HG02763 (cell line): ENCODE measurements around the gene RNF212.
"Not testable (repeated sequence)": the region's sequence is repeated elsewhere in the genome, so short reads cannot be mapped to it uniquely, and the experiment has no call there.

ENCODE experiments used
- ATAC-seq: cut with Tn5 transposase; IDR thresholded peaks from one replicate; pipeline ENCODE4 v1.9.1; 2021; ENCODE audit warnings: mild to moderate bottlenecking, moderate library complexity; ENCODE audit not compliant: unreplicated experiment

RNF212 gene

DNA sequence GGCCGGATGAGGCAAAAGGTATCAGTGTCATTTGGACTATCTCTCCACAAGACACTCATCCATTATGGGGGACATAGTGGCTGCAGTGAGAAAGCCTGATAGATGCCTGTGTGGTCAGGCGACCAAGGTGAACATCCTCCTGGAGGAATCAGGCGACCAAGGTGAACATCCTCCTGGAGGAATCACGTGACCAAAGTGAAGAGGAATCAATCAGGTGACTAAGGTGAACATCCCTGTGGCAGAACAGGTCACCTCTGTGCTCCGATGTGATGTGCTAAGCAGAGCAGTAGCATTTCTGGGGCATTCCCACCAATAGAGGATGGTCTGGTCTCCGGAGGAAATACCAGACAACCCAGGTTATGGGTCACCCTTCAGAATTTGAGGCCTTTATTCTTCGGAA lies 44.0 kb downstream of the RNF212 start:
- ATAC-seq = no peak

DNA sequence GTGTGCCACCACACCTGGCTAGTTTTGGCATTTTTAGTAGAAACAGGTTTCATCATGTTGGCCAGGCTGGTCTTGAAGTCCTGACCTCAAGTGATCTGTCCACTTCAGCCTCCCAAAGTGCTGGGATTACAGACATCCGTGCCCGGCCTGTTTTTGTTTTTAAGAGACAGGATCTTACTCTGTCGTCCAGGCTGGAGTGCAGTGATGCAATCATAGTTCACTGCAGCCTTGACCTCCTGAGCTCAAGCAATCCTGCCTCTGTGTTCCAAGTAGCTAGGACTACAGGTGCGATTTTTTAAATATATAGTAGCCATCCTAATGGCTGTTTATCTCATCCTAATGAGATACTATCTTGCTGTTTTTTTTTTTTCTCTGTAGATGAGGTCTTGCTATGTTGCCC lies 47.6 kb downstream of the RNF212 start:
- ATAC-seq = no peak

DNA sequence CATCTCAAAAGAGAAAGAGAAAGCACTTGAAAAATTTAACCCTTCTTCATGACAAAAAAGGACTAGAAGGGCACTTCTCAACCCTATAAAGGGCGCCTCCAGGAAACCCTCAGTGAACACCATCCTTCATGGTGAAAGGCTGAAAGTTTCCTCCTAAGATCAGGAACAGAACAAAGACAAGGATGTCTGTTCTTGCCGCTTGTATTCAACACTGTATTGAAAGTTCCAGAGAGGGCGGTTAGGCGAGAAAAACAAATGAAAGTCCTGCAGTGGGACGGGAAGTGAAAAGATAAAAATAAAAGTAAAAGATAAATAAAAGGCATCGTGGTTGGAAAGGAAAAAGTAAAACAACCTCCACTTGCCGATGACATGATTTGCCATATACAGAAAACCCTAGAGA lies 50.9 kb downstream of the RNF212 start:
- ATAC-seq = no peak

DNA sequence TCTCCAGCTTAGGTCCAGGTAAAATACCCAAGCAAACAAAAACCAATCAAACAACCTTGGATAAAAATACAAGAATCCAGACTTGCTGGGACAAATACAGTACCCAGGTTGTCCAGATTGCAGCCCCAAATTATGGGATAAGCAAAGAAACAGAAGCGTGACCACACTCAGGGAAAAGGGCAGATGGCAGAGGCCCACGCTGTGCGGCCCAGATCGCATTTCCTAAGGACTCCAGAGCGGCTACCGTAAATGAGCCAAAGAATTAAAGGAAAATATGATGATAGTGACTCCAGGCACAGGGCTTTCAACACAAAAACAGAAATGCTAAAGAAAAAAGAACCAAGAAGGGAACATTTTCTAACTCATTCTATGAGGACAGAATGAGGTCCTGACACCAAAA lies 51.6 kb downstream of the RNF212 start:
- ATAC-seq = no peak

DNA sequence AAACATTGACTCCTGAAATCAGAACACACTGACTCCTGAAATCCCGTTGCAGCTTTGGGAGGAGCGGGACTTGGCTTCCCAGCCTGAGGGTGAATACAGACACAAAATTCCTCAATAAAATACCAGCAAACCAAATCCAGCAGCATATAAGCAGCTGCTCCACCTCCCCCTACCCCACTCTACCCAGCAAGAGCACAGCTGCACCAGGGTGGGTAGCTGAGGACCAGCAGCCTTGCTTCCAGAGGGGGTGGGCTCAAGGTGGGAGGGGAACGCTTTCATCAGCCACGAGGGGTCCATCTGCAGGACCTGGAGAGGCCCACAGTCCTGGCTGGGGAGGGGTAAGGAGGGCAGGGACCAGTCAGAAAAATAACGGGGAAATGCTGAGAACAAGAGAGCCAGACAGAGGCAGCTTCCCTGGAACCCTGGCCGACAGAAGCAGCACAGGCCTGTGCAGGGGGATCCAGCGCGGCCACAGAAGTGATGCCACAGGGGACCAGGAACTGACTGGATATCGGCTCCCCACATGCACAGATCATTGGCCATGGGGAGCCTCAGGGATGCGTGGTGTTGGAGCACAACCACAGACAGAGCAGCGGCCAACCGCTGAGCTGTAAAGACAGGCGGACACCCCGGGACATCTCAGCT lies 52.2 kb downstream of the RNF212 start:
- no peak for ATAC-seq

DNA sequence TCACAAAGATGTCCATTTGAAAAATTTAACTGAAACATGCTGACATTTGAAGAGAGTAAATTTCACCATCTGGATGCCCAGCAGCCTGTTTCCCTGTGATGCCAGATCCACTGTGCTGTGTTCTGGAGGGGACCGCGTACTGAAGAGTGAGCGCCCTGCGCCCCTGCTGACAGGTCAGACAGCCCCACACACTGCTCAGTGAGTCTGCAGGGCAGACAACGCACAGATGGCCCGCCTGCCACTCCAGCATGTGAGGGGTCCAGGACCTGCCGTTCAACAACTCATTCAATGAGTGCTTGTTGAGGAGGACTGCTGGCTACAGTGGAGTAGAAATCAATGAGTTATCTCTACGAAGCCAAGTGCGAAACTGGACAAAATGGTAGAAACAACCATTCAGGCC lies 52.7 kb downstream of the RNF212 start:
- no peak for ATAC-seq

DNA sequence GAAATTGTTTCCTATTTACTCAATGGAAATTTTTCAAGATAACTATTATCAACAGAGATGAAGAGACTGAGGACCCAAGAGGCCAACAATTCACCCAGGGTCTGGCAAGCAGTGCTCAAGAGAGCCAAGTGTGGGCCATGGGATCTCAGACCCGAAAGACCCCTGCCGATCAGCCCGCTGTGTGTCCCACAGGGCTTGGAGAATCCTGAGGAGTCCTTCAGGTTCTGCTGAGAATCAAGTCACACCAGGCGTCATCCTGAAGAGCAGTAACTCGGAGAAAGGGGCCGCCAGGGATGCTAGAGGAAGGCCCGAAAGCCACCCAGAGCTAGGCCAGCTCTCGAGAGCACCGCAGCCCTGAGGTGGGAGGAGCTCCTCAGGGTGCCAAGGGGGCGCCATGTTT lies 53.2 kb downstream of the RNF212 start:
- no peak for ATAC-seq

DNA sequence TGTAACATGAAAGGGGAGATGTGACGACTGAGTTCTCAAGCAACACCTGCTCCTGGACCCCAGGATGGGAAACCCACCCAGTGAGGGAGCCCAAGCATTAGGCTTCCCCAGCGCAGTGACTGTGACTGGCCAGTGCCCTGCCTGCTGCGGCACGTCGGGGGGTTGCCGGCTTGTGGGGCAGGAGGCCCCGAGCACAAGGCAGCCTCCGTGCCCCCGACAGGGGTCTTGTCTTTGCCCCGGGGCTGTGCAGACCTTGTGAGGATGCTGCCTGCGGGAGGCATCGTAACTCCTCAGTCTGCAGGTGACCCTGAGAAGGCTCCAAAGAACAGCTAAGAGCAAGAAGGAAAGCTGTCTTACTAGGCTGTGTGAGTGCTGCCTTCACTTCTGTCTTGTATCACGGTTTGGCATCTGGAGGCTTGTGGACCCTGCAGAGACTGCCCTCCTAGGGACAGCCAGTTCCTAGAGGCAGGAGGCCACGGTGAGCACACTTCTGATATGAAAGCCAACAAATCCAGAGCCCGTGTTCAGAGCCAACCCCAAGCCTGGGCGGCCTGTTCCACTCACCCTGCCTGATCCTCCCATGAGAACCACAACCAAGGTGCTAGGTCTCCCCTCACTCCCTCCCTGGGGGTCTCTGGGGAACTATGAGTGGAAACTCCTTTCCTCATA lies 54.2 kb downstream of the RNF212 start:
- ATAC-seq = no peak

DNA sequence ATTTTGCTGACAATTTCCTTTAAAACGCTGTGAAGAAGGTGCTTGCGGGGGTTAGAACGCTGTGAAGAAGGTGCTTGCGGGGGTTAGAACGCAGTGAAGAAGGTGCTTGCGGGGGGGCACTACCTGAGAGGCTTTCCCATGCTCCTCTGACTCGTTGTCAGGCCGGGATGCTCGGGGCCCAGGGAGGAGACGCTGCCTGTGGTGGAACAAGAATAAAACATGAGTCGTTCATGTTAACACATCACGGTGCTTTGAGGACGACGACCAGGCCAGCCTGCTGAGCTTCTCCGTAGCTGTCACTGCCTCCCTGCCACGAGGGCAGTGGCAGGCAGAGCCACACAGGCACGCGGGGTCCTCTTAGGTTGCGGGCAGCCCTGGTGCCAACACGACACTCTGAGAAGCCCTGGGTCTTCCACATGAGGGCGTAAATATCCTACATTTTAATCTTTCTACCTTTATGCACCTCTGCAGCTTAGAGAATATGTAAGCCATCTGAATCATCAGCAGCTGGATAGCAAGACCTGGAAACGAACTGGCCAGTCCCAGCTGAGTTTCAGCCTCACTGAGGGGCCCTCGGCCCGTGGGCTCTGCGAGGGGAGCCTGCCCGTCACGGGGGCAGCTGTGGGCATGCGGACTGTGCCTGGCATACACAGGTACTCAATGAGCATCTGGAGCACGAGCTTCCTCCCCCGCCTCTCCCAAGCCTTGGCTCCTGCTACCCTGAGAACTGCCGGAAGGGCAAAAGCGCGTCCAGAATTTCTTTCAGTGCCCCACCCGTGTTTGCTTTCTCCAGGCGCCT lies 55.0 kb downstream of the RNF212 start:
- ATAC-seq = no peak

DNA sequence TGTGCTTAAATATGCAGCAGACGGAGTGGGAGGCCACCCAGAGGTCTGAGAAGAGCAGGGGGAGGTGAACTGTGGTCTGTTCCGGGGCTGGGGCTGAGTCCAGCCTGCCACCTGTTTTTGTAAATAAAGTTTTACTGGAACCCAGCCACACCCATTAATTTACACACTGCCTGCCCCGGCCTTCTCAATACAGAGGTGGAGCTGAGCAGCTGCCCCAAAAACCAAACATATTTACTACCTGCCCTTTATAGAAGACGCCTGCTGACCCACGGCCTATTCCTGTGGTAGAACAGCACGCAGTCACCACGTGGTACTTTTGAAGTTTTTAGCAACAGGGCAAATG lies 56.0 kb downstream of the RNF212 start:
- no peak for ATAC-seq

DNA sequence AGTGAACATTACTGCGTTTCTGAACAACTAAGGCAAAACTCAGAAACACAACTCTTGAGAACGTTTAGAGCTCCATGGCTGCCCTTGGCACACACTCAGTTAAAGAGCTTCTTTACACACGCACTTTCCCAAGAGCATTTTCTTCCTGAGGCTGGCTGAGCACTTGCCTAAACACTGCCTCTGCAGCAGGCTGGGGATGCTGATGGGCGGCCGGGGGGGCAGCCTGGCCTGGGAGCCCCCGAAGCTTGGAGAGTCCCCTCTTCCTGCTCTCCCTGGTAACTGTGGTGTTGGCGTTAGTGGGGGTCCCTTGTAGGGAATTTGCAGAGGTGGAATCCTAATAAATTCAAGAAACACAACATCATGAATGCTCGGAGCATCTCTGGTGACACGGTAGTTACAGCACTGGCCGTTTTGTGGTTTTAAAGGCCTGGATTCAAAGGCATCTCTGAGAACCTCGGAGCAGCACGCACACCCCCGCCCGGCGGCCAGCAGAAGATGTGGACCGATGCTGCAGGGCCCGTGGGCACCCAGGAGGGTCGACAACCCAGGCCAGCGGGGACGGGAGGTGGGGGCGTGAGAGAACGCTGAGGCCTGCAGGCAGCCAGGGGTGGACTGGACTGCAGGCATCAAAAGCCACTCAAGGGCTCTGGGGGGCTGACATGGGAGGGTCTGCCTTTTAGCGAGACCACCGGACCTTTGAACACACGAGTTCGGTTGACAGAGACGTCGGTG lies 56.5 kb downstream of the RNF212 start:
- no peak for ATAC-seq

DNA sequence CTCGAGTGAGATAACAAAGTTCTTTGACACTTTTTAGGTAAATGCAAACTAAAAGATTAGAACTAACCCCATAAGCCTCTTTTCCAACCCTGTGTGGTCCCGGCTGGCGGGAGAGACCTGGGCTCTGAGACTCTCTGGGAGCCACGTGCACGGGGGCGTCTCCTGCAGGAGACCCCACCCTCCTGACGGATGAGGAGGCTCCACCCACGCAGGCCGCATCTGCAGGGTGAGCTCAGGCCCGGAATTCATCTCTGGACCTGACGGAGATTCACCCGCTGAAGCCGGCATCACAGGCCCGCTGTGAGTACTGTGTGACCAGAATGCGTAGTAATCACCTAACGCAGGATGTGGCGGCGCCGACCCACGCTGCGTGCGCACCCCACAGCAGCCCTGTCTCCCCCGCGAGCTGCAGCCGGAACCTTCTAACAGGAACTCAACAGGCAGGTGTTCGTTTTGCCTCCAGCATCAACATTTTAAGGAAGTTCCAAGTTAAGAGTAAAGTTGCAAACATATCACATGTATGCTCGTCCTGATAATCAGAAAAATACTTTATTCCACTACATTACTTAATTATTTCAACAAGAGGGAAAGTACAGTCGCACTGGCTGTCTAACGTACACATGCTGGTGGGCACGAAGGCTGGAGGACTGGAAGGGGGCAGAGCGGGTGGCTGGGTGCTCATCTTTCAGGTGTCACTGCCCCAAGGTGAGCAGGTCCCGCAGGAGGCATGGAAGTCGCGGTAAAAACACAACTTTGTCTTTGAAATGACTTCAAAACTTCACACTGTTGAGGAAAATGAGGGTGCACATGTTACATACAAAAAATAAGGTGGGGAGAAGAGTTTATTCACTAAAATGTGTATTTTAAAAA lies 57.4 kb downstream of the RNF212 start:
- ATAC-seq = peak; percentile 45

DNA sequence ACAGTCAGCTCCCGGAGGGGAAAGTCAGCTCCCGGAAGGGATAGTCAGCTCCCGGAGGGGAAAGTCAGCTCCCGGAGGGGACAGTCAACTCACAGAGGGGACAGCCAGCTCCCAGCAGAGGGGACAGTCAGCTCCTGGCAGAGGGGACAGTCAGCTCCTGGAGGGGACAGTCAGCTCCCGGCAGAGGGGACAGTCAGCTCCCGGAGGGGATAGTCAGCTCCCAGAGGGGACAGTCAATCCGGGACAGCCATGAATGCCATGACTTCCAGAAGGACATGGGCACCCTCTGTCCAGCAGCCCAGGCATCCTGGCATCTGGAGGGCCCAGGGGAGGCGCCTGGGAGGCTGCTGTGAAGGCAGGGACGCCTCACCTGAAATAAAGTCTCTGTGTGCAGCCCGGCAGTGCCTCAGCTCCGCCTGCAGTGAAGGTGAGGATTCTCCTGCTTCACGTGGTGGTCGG lies 58.1 kb downstream of the RNF212 start:
- not testable (repeated sequence) for ATAC-seq

DNA sequence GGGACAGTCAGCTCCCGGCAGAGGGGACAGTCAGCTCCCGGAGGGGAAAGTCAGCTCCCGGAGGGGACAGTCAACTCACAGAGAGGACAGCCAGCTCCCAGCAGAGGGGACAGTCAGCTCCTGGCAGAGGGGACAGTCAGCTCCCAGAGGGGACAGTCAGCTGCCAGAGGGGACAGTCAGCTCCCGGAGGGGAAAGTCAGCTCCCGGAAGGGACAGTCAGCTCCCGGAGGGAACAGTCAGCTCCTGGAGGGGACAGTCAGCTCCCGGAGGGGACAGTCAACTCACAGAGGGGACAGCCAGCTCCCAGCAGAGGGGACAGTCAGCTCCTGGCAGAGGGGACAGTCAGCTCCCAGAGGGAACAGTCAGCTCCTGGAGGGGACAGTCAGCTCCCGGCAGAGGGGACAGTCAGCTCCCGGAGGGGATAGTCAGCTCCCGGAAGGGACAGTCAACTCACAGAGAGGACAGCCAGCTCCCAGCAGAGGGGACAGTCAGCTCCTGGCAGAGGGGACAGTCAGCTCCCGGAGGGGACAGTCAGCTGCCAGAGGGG lies 58.6 kb downstream of the RNF212 start:
- not testable (repeated sequence) for ATAC-seq

DNA sequence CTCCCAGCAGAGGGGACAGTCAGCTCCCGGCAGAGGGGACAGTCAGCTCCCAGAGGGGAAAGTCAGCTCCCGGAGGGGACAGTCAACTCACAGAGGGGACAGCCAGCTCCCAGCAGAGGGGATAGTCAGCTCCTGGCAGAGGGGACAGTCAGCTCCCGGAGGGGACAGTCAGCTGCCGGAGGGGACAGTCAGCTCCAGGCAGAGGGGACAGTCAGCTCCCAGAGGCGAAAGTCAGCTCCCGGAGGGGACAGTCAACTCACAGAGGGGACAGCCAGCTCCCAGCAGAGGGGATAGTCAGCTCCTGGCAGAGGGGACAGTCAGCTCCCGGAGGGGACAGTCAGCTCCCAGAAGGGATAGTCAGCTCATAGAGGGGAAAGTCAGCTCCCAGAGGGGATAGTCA lies 59.5 kb downstream of the RNF212 start:
- ATAC-seq = not testable (repeated sequence)

DNA sequence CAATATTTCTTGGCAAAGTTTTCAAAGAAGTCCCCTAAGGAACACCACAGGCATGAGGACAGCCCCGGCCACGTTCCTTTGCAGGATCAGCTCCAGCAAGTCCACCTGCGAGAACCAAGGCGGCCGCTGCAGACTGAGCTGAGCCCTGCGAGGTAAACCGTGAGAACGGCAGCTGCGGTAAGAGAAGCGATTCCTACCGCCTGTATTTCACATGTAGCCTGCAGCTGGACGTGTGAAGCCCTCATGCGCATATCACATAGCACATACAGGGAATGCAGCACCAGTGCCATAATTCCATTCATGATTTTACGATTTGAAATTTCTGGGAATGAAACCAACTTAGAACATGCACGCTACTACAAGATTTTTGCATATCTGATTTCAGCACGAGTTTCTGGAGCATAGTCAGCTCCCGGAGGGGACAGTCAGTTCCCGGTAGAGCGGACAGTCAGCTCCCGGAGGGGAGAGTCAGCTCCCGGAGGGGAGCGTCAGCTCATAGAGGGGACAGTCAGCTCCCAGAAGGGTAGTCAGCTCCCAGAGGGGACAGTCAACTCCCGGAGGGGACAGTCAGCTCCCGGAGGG lies 60.2 kb downstream of the RNF212 start:
- no peak for ATAC-seq

DNA sequence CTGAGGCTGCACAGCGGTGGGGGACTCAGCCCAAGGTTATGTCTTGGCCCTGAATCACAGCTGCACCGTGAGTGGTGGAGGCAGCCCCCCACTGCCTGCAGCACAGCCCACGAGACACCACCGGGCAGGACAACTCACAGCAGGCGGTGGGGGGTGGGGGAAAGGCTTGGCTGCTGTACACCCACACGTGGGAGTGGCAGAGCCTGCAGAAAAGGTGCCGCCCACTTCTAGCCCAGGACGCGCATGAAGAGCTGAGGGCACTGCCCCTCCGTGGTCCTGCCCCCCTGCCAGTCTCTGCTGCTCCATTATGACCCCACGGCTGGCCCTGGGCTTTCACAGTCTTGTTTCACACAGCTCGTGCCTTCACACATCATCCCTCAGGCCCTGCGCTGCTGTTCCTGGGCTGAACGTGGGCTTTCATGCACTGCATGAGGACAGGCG lies 61.1 kb downstream of the RNF212 start:
- ATAC-seq = no peak

DNA sequence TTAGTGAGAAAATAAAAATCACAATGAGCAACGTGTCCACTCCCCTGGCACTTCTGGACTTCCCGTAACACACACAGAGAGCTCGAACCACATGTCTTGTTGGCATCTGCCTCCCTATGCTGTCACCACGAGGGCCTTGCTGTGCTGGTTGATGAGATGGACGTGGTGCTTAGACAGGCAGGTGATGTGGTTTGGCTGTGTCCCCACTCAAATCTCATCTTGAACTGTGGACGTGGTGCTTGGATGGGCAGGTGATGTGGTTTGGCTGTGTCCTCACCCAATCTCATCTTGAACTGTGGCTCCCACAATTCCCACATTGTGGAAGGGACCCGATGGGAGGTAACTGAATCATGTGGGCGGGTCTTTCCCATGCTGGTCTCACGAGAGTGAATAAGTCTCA lies 61.9 kb downstream of the RNF212 start:
- no peak for ATAC-seq

DNA sequence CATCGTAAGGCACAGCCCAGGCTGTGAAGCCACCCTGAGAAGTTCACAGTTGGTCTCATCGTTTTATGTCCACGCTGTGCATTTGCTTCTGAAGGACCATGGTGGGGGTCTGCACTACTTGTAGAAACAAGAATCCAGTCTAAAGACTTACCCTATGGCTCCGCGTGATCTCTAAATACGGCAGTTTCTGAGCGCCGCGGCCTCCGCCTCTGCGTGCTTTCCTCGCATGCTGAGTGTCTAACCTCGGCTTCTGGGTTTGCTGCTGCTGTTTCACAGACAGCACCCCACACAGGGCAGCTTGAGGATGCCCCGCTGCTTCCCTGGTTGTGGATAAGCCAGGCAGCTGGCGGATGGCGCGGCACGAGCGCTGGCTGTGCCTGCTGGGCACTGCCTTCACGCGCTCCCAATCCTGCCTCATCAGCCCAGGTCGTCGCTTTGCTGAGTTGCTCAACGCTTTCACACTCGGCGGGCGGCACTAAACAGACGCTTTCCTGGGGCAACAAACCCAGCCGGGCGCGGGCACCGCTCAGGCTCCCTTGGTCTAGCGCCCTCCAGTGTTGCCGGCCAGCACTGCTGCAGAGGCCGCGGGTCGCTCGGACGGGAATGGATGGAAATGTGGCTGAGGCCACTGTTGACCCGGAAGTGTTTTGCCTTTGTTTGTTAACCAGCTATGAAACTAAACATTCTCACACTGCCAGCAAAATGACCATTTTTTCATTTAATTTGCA lies 62.7 kb downstream of the RNF212 start:
- ATAC-seq = no peak
